ENCODE measurements around the gene SUGP2.
"Not testable (repeated sequence)": the region's sequence is repeated elsewhere in the genome, so short reads cannot be mapped to it uniquely, and the experiment has no call there.

The SUGP2 gene

GRCh38 chr19:18978616-18979015 is 54.7 kb downstream of the SUGP2 start:
- no peaks in the 10 kb centered on the region for H3K4me1 Mint-ChIP-seq (ENCODE audit: low read depth)
- no peaks in the 10 kb centered on the region for H3K36me3 Mint-ChIP-seq (ENCODE audit: low read depth)
- no peaks in the 10 kb centered on the region for H3K9me3 Mint-ChIP-seq
- no peaks in the 10 kb centered on the region for H3K27me3 Mint-ChIP-seq (ENCODE audit: low read depth)
- H3K27ac Mint-ChIP-seq, result no peak overlapping the region
- no peak overlapping the region for H3K4me3 Mint-ChIP-seq

GRCh38 chr19:18975869-18976268 is 57.4 kb downstream of the SUGP2 start:
- Mint-ChIP-seq H3K27me3 (ENCODE audit: low read depth) (no peaks in the 10 kb centered on the region), H3K4me3 (no peak overlapping the region), H3K27ac (no peak overlapping the region), H3K9me3 (no peaks in the 10 kb centered on the region), H3K4me1 (ENCODE audit: low read depth) (no peaks in the 10 kb centered on the region), H3K36me3 (ENCODE audit: low read depth) (no peaks in the 10 kb centered on the region)

GRCh38 chr19:18975011-18975410 is 58.3 kb downstream of the SUGP2 start:
- Mint-ChIP-seq H3K27ac (no peak overlapping the region), H3K9me3 (no peaks in the 10 kb centered on the region), H3K27me3 (ENCODE audit: low read depth) (no peaks in the 10 kb centered on the region), H3K4me1 (ENCODE audit: low read depth) (no peaks in the 10 kb centered on the region), H3K36me3 (ENCODE audit: low read depth) (no peaks in the 10 kb centered on the region), H3K4me3 (no peak overlapping the region)

- Mint-ChIP-seq H3K4me3 (no peak overlapping the region), H3K4me1 (ENCODE audit: low read depth) (no peaks in the 10 kb centered on the region), H3K36me3 (ENCODE audit: low read depth) (no peaks in the 10 kb centered on the region), H3K9me3 (no peaks in the 10 kb centered on the region), H3K27me3 (ENCODE audit: low read depth) (no peaks in the 10 kb centered on the region), H3K27ac (no peak overlapping the region)
These were observed 60.5 kb downstream of the SUGP2 start for GRCh38 chr19:18972851-18973250.

- Mint-ChIP-seq H3K27ac (no peak overlapping the region), H3K4me1 (ENCODE audit: low read depth) (no peaks in the 10 kb centered on the region), H3K4me3 (no peak overlapping the region), H3K27me3 (ENCODE audit: low read depth) (no peaks in the 10 kb centered on the region), H3K9me3 (no peaks in the 10 kb centered on the region), H3K36me3 (ENCODE audit: low read depth) (no peaks in the 10 kb centered on the region)
These were observed 61.0 kb downstream of the SUGP2 start for GRCh38 chr19:18972301-18972811.

- H3K27ac Mint-ChIP-seq, result no peak overlapping the region
- no peaks in the 10 kb centered on the region for H3K36me3 Mint-ChIP-seq (ENCODE audit: low read depth)
- H3K4me1 Mint-ChIP-seq (ENCODE audit: low read depth), result no peaks in the 10 kb centered on the region
- H3K9me3 Mint-ChIP-seq, result no peaks in the 10 kb centered on the region
- no peak overlapping the region for H3K4me3 Mint-ChIP-seq
- H3K27me3 Mint-ChIP-seq (ENCODE audit: low read depth), result no peaks in the 10 kb centered on the region
These were observed 63.2 kb downstream of the SUGP2 start for GRCh38 chr19:18969931-18970659.

GRCh38 chr19:18967358-18968146 is 65.8 kb downstream of the SUGP2 start:
- no peaks in the 10 kb centered on the region for H3K27me3 Mint-ChIP-seq (ENCODE audit: low read depth)
- H3K9me3 Mint-ChIP-seq, result no peaks in the 10 kb centered on the region
- no peaks in the 10 kb centered on the region for H3K4me1 Mint-ChIP-seq (ENCODE audit: low read depth)
- no peak overlapping the region for H3K27ac Mint-ChIP-seq
- H3K4me3 Mint-ChIP-seq, result no peak overlapping the region
- no peaks in the 10 kb centered on the region for H3K36me3 Mint-ChIP-seq (ENCODE audit: low read depth)

GRCh38 chr19:18966307-18966706 is 67.0 kb downstream of the SUGP2 start:
- H3K9me3 Mint-ChIP-seq, result no peaks in the 10 kb centered on the region
- peaks cover 12% of the 10 kb centered on the region for H3K27me3 Mint-ChIP-seq (ENCODE audit: low read depth)
- H3K27ac Mint-ChIP-seq, result no peak overlapping the region
- H3K4me1 Mint-ChIP-seq (ENCODE audit: low read depth), result peaks cover 7% of the 10 kb centered on the region
- no peak overlapping the region for H3K4me3 Mint-ChIP-seq
- no peaks in the 10 kb centered on the region for H3K36me3 Mint-ChIP-seq (ENCODE audit: low read depth)

- Mint-ChIP-seq H3K4me3 (no peak overlapping the region), H3K36me3 (ENCODE audit: low read depth) (no peaks in the 10 kb centered on the region), H3K4me1 (ENCODE audit: low read depth) (peaks cover 7% of the 10 kb centered on the region), H3K9me3 (no peaks in the 10 kb centered on the region), H3K27me3 (ENCODE audit: low read depth) (peaks cover 14% of the 10 kb centered on the region), H3K27ac (no peak overlapping the region)
These were observed 69.2 kb downstream of the SUGP2 start for GRCh38 chr19:18964121-18964520.

GRCh38 chr19:18961767-18962620 is 71.3 kb downstream of the SUGP2 start:
- Mint-ChIP-seq H3K4me1 (ENCODE audit: low read depth) (peaks cover 7% of the 10 kb centered on the region), H3K9me3 (no peaks in the 10 kb centered on the region), H3K27me3 (ENCODE audit: low read depth) (peaks cover 14% of the 10 kb centered on the region), H3K4me3 (no peak overlapping the region), H3K27ac (no peak overlapping the region), H3K36me3 (ENCODE audit: low read depth) (no peaks in the 10 kb centered on the region)

GRCh38 chr19:18960370-18960769 is 72.9 kb downstream of the SUGP2 start:
- Mint-ChIP-seq H3K36me3 (ENCODE audit: low read depth) (no peaks in the 10 kb centered on the region), H3K9me3 (no peaks in the 10 kb centered on the region), H3K27me3 (ENCODE audit: low read depth) (peaks cover 14% of the 10 kb centered on the region), H3K4me1 (ENCODE audit: low read depth) (peaks cover 7% of the 10 kb centered on the region), H3K4me3 (no peak overlapping the region), H3K27ac (no peak overlapping the region)

GRCh38 chr19:18955042-18955441 is 78.3 kb downstream of the SUGP2 start:
- H3K4me1 Mint-ChIP-seq (ENCODE audit: low read depth), result no peaks in the 10 kb centered on the region
- no peak overlapping the region for H3K27ac Mint-ChIP-seq
- H3K27me3 Mint-ChIP-seq (ENCODE audit: low read depth), result no peaks in the 10 kb centered on the region
- no peak overlapping the region for H3K4me3 Mint-ChIP-seq
- no peaks in the 10 kb centered on the region for H3K36me3 Mint-ChIP-seq (ENCODE audit: low read depth)
- H3K9me3 Mint-ChIP-seq, result peaks cover 4% of the 10 kb centered on the region

- H3K27me3 Mint-ChIP-seq (ENCODE audit: low read depth), result no peaks in the 10 kb centered on the region
- peaks cover 4% of the 10 kb centered on the region for H3K9me3 Mint-ChIP-seq
- H3K4me3 Mint-ChIP-seq, result no peak overlapping the region
- no peaks in the 10 kb centered on the region for H3K36me3 Mint-ChIP-seq (ENCODE audit: low read depth)
- no peak overlapping the region for H3K27ac Mint-ChIP-seq
- no peaks in the 10 kb centered on the region for H3K4me1 Mint-ChIP-seq (ENCODE audit: low read depth)
These were observed 79.2 kb downstream of the SUGP2 start for GRCh38 chr19:18954094-18954493.

GRCh38 chr19:18952364-18953003 is 80.8 kb downstream of the SUGP2 start:
- not testable (repeated sequence) for H3K27me3 Mint-ChIP-seq (ENCODE audit: low read depth); H3K4me3 Mint-ChIP-seq; H3K36me3 Mint-ChIP-seq (ENCODE audit: low read depth); H3K4me1 Mint-ChIP-seq (ENCODE audit: low read depth); H3K27ac Mint-ChIP-seq; H3K9me3 Mint-ChIP-seq
